ENCODE measurements around the gene TNFRSF1B. TPM values are rescaled to one million over a fixed set of nuclear protein-coding genes. Genes with fewer than 3 reads are reported as not detected.

Gene TNFRSF1B
- total RNA-seq, 1 donor from 2014 or later = 5.1 TPM

DNA sequence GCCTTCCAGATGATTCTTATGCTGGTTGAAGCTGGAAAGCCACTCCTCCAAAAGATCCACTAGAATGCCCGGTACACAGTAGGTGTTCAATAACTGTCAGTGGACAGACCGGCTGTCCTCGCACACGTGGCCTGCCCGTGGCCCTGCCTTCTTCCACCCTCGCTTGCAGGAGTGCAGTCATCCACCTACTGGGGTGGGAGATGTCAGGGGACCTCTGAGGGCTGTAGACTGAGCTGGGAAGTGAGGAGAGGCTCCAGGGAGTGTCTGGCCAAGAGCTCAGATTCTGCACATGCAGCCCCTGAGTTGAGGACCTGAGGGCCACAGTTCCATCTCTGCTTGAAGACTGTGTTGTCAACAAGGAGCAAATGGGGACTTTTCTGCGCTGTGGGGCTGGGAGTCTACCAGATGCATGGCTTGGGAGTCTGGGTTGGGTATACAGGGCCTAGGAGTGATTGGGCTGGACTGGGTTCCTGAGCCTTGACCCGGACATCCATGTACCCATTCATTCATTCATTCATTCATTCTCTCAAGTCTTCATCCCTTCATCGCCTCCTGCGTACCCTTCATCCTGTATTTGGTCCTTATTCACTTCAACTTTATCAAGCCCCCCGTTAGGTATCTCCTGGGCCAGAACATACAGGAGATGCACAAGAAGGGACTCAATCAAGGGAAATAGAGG is 4.2 kb upstream of the TNFRSF1B start:
- H3K27me3 Mint-ChIP-seq (ENCODE audit: unreplicated experiment) = peaks cover 8% of the 10 kb centered on the region
- H3K4me1 Mint-ChIP-seq (ENCODE audit: low read depth, unreplicated experiment) = peaks cover 2% of the 10 kb centered on the region
- H3K9me3 Mint-ChIP-seq (ENCODE audit: unreplicated experiment) = peaks cover 9% of the 10 kb centered on the region
- no peak overlapping the region for H3K4me3 Mint-ChIP-seq (ENCODE audit: unreplicated experiment)
- TF ChIP-seq, protein P1, sequence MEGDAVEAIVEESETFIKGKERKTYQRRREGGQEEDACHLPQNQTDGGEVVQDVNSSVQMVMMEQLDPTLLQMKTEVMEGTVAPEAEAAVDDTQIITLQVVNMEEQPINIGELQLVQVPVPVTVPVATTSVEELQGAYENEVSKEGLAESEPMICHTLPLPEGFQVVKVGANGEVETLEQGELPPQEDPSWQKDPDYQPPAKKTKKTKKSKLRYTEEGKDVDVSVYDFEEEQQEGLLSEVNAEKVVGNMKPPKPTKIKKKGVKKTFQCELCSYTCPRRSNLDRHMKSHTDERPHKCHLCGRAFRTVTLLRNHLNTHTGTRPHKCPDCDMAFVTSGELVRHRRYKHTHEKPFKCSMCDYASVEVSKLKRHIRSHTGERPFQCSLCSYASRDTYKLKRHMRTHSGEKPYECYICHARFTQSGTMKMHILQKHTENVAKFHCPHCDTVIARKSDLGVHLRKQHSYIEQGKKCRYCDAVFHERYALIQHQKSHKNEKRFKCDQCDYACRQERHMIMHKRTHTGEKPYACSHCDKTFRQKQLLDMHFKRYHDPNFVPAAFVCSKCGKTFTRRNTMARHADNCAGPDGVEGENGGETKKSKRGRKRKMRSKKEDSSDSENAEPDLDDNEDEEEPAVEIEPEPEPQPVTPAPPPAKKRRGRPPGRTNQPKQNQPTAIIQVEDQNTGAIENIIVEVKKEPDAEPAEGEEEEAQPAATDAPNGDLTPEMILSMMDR (IDR thresholded peaks at IDR 0.05; ENCODE audit: partially characterized antibody, unreplicated experiment) = no peak
- H3K36me3 Mint-ChIP-seq (ENCODE audit: unreplicated experiment) = no peaks in the 10 kb centered on the region
- DNase-seq = no peak
- no peak overlapping the region for H3K27ac Mint-ChIP-seq (ENCODE audit: unreplicated experiment)

GRCh38 chr1:12163210-12163609 is 3.6 kb upstream of the TNFRSF1B start:
- DNase-seq = no peak
- Mint-ChIP-seq H3K9me3 (ENCODE audit: unreplicated experiment) (peaks cover 12% of the 10 kb centered on the region), H3K27me3 (ENCODE audit: unreplicated experiment) (peaks cover 9% of the 10 kb centered on the region), H3K4me1 (ENCODE audit: low read depth, unreplicated experiment) (peaks cover 8% of the 10 kb centered on the region), H3K27ac (ENCODE audit: unreplicated experiment) (no peak overlapping the region), H3K36me3 (ENCODE audit: unreplicated experiment) (no peaks in the 10 kb centered on the region), H3K4me3 (ENCODE audit: unreplicated experiment) (no peak overlapping the region)
- TF ChIP-seq, protein P1 (IDR thresholded peaks at IDR 0.05; ENCODE audit: partially characterized antibody, unreplicated experiment) = no peak

DNA sequence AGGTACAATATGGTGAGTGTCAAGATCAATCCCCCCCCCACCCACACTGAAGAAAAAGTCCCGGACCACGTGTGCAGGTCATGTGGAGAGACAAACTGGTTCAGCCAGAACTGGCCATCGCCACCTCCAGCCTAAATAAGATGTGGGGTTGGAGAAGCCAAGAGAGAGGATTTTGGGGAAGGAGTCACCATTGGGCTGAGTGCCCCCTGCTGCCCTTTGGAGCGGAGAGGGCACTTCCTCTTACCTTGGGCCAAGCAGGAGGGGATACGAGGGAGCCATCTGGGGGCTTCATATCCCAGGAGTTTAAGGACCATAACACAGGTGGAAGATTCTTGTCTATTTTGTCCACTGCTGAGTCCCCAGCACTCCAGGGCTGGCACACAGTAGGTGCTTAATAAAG is 2.6 kb upstream of the TNFRSF1B start:
- TF ChIP-seq, protein P1 (IDR thresholded peaks at IDR 0.05; ENCODE audit: partially characterized antibody, unreplicated experiment) = no peak
- H3K27ac Mint-ChIP-seq (ENCODE audit: unreplicated experiment) = no peak overlapping the region

GRCh38 chr1:12165342-12165741 is 1.4 kb upstream of the TNFRSF1B start:
- Mint-ChIP-seq H3K4me3 (ENCODE audit: unreplicated experiment) (no peak overlapping the region), H3K36me3 (ENCODE audit: unreplicated experiment) (no peaks in the 10 kb centered on the region), H3K9me3 (ENCODE audit: unreplicated experiment) (peaks cover 12% of the 10 kb centered on the region), H3K27ac (ENCODE audit: unreplicated experiment) (no peak overlapping the region), H3K27me3 (ENCODE audit: unreplicated experiment) (peaks cover 9% of the 10 kb centered on the region), H3K4me1 (ENCODE audit: low read depth, unreplicated experiment) (peaks cover 11% of the 10 kb centered on the region)
- no peak for DNase-seq
- TF ChIP-seq, protein P1 (IDR thresholded peaks at IDR 0.05; ENCODE audit: partially characterized antibody, unreplicated experiment) = no peak

More for the DNA sequence above, 2.6 kb upstream of the TNFRSF1B start:
- Mint-ChIP-seq H3K4me1 (ENCODE audit: low read depth, unreplicated experiment) (peaks cover 11% of the 10 kb centered on the region), H3K4me3 (ENCODE audit: unreplicated experiment) (no peak overlapping the region), H3K36me3 (ENCODE audit: unreplicated experiment) (no peaks in the 10 kb centered on the region), H3K9me3 (ENCODE audit: unreplicated experiment) (peaks cover 12% of the 10 kb centered on the region), H3K27me3 (ENCODE audit: unreplicated experiment) (peaks cover 9% of the 10 kb centered on the region)
- no peak for DNase-seq
